Measurements from ENCODE around the gene IGFL2.

Gene IGFL2

GRCh38 chr19:46162731-46163130, 14.7 kb downstream of the IGFL2 start:
- H3K4me3 ChIP-seq (ENCODE audit: low read depth, low read length): no peak overlapping the region
- no peak for TF ChIP-seq CTCF (IDR thresholded peaks at IDR 0.05; ENCODE audit: low read depth, low read length)

GRCh38 chr19:46173886-46174480, 25.9 kb downstream of the IGFL2 start:
- TF ChIP-seq CTCF (IDR thresholded peaks at IDR 0.05; ENCODE audit: low read depth, low read length): no peak
- no peak overlapping the region for H3K4me3 ChIP-seq (ENCODE audit: low read depth, low read length)

- H3K4me3 ChIP-seq (ENCODE audit: low read depth, low read length): no peak overlapping the region
- no peak for TF ChIP-seq CTCF (IDR thresholded peaks at IDR 0.05; ENCODE audit: low read depth, low read length)
Measured at GRCh38 chr19:46176116-46176860, 28.2 kb downstream of the IGFL2 start.

GRCh38 chr19:46179076-46179759, 31.2 kb downstream of the IGFL2 start:
- no peak for TF ChIP-seq CTCF (IDR thresholded peaks at IDR 0.05; ENCODE audit: low read depth, low read length)
- H3K4me3 ChIP-seq (ENCODE audit: low read depth, low read length): no peak overlapping the region

GRCh38 chr19:46180701-46181387, 32.8 kb downstream of the IGFL2 start:
- TF ChIP-seq CTCF (IDR thresholded peaks at IDR 0.05; ENCODE audit: low read depth, low read length): no peak
- no peak overlapping the region for H3K4me3 ChIP-seq (ENCODE audit: low read depth, low read length)

- no peak for TF ChIP-seq CTCF (IDR thresholded peaks at IDR 0.05; ENCODE audit: low read depth, low read length)
- H3K4me3 ChIP-seq (ENCODE audit: low read depth, low read length): no peak overlapping the region
Measured at GRCh38 chr19:46181388-46181779, 33.3 kb downstream of the IGFL2 start.
